ENCODE data around the gene KMT2B. TPM values are rescaled to one million over a fixed set of nuclear protein-coding genes. Genes with fewer than 3 reads are reported as not detected.

Gene KMT2B
- total and polyA plus RNA-seq, 9 of the 15 experiments (the other 6 are each of a cell fraction or from before 2014, with no cell fraction given) = 0.63 to 43.9 (median 8.1) TPM

GRCh38 chr19:35740423-35741202 lies 22.8 kb downstream of the KMT2B start (continued):
- TF ChIP-seq IRF1 (CRISPR knock-in tag; IDR thresholded peaks at IDR 0.05; ENCODE audit: borderline replicate concordance) (no peak), RBM25 (IDR thresholded peaks at IDR 0.05; ENCODE audit: low read depth, low read length, severe bottlenecking) (no peak), ZSCAN29 (IDR thresholded peaks at IDR 0.05) (no peak), ZNF75A (CRISPR knock-in tag; IDR thresholded peaks at IDR 0.05) (no peak), PHTF2 (CRISPR knock-in tag; IDR thresholded peaks at IDR 0.05) (no peak), ZNF165 (CRISPR knock-in tag; IDR thresholded peaks at IDR 0.05; ENCODE audit: borderline replicate concordance) (no peak), MEF2D (tag; conservative IDR thresholded peaks at IDR 0.05; ENCODE audit: low read depth) (no peak), SMARCE1 (IDR thresholded peaks at IDR 0.05) (0 out of 2 replicates have a peak, but pooled peaks have one; percentile 33), PATZ1 (CRISPR knock-in tag; IDR thresholded peaks at IDR 0.05; ENCODE audit: borderline replicate concordance) (no peak), CHAMP1 (IDR thresholded peaks at IDR 0.05) (no peak), ZNF124 (CRISPR knock-in tag; IDR thresholded peaks at IDR 0.05) (no peak), TCF3 (CRISPR knock-in tag; IDR thresholded peaks at IDR 0.05) (peak; percentile 73)
- TF ChIP-seq, protein P1, sequence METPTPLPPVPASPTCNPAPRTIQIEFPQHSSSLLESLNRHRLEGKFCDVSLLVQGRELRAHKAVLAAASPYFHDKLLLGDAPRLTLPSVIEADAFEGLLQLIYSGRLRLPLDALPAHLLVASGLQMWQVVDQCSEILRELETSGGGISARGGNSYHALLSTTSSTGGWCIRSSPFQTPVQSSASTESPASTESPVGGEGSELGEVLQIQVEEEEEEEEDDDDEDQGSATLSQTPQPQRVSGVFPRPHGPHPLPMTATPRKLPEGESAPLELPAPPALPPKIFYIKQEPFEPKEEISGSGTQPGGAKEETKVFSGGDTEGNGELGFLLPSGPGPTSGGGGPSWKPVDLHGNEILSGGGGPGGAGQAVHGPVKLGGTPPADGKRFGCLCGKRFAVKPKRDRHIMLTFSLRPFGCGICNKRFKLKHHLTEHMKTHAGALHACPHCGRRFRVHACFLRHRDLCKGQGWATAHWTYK (CRISPR knock-in tag; IDR thresholded peaks at IDR 0.05) = no peak
- TF ChIP-seq, protein P2, sequence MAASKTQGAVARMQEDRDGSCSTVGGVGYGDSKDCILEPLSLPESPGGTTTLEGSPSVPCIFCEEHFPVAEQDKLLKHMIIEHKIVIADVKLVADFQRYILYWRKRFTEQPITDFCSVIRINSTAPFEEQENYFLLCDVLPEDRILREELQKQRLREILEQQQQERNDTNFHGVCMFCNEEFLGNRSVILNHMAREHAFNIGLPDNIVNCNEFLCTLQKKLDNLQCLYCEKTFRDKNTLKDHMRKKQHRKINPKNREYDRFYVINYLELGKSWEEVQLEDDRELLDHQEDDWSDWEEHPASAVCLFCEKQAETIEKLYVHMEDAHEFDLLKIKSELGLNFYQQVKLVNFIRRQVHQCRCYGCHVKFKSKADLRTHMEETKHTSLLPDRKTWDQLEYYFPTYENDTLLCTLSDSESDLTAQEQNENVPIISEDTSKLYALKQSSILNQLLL (CRISPR knock-in tag; IDR thresholded peaks at IDR 0.05; ENCODE audit: borderline replicate concordance) = no peak

Data from K562 (cell line).